NCI-H510A (cell line): ENCODE results near the gene NRL.

ENCODE experiments used
- DNase-seq: peaks from one replicate; lab custom pipeline; 2025; lab: John Stamatoyannopoulos, UW

The NRL gene

GRCh38 chr14:24065408-24065807 lies 49.3 kb downstream of the NRL start:
- DNase-seq = no peak

DNA sequence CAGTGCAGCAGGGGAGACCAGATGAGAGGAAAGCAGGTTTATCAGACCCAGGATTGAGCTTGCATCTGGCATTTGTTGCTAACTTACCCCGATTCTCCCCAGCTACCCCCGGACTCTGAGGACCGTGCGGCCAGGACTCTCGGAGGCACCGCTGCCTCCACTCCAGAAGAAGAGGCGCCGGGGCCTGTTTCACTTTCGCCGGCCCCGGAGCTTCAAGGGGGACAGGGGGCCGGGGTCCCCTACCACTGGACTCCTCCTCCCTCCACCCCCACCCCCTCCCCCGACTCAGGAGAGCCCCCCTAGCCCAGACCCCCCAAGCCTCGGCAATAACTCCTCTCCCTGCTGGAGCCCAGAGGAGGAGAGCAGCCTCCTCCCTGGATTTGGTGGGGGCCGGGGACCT lies 49.9 kb downstream of the NRL start:
- no peak for DNase-seq

GRCh38 chr14:24064091-24064795 lies 50.5 kb downstream of the NRL start:
- no peak for DNase-seq

- DNase-seq = no peak
Measured at GRCh38 chr14:24063263-24063836, 51.4 kb downstream of the NRL start.

GRCh38 chr14:24062216-24062980 lies 52.4 kb downstream of the NRL start:
- no peak for DNase-seq

DNA sequence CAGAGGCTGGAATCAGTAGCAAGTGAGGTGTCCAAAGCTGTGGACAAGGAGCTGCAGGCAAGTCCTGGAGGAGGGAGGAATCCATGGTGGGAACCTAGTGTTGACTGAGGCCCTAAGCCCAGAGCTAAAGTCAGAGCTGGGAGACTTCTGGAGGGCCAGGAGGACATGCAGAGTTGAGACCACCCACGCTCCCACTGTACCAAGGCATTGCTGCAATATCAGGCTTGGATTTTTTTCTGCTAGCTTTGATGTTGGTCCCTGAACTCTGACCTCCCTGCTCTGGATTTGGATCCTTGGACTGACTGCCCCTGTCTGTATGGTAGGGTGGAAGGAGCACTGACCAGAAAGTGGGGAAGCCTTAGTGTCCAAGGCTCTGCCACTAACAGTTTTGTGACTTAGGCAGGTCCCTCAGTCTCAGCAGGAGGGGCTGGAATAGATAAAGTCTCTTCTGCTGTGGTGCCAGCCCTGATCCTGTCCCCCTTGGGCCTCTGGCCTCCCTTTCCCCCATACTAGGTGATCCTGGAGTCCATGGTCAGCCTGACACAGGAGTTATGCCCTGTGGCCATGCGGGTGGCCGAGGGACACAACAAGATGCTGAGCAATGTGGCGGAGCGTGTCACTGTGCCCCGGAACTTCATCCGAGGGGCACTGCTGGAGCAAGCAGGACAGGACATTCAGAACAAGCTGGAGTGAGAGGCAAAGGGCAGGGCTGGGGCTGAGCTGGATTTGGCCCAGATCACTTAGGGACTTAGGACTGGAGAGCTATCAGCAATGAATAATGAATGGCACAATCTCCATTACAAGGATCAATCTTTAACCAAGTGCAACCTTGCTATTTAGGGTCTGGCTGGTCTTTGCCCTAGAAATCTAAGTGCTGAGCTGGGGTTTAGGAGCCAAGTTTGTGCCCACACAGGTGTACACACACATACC lies 53.5 kb downstream of the NRL start:
- no peak for DNase-seq

DNA sequence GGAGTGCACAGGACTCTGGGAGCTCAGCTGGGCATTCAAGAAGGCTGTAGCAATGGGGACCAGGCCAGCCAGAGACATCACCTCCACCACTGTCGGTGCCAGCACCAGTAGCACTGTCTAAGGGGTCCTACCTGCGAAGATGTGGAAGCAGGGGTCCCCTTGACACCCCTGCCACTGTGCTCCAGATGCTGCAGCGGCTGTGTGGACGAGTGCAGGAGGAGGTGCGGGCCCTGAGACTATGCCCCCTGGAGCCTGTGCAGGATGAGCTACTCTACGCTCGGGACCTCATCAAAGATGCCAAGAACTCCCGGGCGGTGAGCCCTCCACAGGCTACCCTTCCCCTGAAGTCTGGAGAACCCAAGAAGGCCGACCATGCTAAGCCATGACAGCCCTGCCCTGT lies 54.3 kb downstream of the NRL start:
- no peak for DNase-seq

- DNase-seq = no peak
Measured at GRCh38 chr14:24059841-24060388, 54.8 kb downstream of the NRL start.

- no peak for DNase-seq
Measured at GRCh38 chr14:24058951-24059475, 55.7 kb downstream of the NRL start.

- no peak for DNase-seq
Measured at GRCh38 chr14:24058260-24058950, 56.3 kb downstream of the NRL start.

DNA sequence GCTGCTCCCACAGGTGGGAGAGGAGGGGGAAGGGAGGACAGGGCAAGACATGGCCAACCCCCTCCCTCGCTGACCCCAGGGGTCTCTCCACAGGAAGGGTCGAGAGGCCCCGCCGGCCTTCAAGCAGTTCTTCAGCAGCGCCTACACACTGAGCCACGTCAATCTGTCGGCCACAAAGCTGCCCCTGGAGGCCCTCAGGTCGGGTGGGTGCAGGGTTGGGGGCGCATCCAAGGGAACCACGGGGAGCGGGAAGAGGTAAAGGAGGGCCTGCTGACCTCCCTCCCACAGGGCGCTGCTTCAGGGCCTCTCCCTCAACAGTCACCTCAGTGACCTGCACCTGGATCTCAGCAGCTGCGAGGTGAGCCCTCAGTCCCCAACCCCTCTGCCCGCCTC lies 56.9 kb downstream of the NRL start:
- no peak for DNase-seq

DNA sequence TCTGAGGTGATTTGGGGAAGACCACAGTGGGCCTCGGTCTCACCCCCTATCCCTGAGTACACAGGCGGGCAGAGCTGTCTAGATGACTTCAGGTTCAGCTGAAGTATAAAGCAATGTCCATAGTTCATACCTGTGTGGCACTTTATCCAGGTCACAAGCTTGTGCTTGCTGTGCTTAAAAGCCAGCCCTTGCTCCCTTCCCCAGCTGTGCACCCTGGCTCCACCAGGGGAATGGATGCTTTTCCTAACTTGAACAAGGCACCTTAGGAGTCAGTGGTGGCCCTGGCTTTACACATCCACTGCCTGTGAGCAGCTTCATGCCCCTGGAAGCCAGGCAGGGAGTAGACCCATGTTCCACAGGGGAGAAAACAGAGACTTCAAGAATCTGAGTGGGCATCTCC lies 57.5 kb downstream of the NRL start:
- DNase-seq = no peak

DNA sequence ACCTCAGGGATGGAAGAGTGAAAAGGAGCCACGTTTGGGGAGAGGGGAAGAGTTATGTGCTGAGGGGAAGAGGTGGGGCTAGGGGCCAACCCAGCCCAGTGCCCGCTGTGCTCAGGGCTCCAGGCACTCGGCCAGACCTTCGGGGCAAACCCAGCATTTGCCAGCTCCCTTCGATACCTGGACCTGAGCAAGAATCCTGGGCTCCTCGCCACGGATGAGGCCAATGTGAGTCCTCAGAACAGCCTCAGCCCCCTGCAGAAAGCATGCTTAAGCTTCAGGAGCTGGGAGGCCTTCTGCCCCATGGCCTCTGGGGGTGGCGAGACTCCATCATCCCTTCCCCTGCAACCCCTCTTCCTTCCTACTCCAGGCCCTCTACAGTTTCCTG lies 58.0 kb downstream of the NRL start:
- no peak for DNase-seq

DNA sequence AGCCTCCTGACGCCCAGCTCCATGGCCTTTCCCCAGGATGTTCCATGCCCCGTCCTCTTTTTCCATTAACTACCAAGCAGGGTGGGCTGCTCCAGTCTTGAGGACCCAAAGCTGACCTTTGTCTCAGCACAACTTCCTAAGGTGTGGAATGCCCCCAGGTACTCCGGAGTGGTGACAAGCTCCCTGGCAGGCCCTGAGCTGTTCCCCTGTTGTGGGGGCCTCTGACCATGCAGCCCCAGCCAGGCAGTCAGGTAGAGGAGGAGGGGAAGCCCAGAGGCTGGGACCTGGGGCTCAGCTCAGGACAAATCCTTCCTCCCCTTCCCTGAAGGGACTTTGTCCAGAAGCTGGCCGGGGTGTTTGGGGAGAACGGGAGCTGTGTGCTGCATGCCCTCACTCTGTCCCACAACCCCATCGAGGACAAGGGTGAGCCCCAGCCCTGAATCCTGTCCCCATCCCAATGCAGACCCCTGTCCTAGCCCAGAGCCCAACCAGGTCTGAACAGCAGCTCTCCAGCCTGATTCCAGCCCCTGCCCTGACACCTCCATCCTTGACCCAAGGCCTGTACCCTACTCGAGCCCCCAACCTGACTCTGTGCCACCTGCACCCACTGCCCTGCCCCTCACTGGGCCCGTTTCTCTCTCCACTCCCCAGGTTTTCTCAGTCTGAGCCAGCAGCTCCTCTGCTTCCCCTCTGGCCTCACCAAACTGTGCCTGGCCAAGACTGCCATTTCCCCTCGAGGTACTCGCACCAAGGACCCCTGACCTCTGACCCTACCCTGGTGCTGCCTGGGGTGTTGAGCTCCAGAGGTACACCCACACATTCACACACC lies 58.6 kb downstream of the NRL start:
- DNase-seq = no peak

- no peak for DNase-seq
Measured at GRCh38 chr14:24054646-24055045, 60.1 kb downstream of the NRL start.

GRCh38 chr14:24054324-24054641 lies 60.5 kb downstream of the NRL start:
- DNase-seq = no peak

- no peak for DNase-seq
Measured at GRCh38 chr14:24053548-24054323, 61.0 kb downstream of the NRL start.

- no peak for DNase-seq
Measured at GRCh38 chr14:24052656-24053547, 61.8 kb downstream of the NRL start.
